ENCODE measurements around the gene CARMIL1. TPM values are rescaled to one million over a fixed set of nuclear protein-coding genes. Genes with fewer than 3 reads are reported as not detected.

CARMIL1 gene
- total RNA-seq, 2 experiments from 2014 or later = 3.9 to 4.7 TPM

DNA sequence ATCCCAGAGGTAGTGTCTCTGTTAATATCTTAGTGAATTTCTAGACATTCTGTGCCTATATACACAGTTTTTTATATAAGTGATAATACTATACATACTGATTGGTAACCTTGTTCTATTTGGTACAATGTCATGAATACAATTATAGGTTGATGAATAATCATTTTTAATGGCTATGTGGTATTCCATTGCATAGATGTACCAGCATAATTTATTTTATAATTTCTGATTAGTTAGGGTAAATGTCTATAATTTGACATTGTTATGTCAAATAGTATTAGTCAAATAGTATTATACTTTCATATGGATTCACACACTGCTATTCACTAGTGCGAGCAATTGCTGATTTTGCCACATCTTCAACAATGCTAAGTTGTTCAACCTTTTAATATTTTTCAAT lies 262.1 kb downstream of the CARMIL1 start:
- Mint-ChIP-seq H3K9me3 (no peaks in the 10 kb centered on the region), H3K27me3 (no peaks in the 10 kb centered on the region), H3K27ac (no peak overlapping the region), H3K4me3 (no peak overlapping the region), H3K36me3 (ENCODE audit: low read depth) (peaks cover 42% of the 10 kb centered on the region), H3K4me1 (ENCODE audit: low read depth) (no peaks in the 10 kb centered on the region)
- H3K4me3 ChIP-seq (ENCODE audit: low read length) = no peak overlapping the region
- intact Hi-C loops (cut with DNase I, micrococcal nuclease) = no loop called here
- H3K9me3 ChIP-seq (ENCODE audit: control insufficient read depth in 1 of 2, insufficient read depth in 1 of 2, low read length in 2 of 2) = no peaks in the 10 kb centered on the region
- CTCF ChIA-PET = no interaction called here
- no peak overlapping the region for H3K27ac ChIP-seq (ENCODE audit: low read depth in 1 of 2, low read length in 2 of 2)
- ATAC-seq (ENCODE audit: poor library complexity) (no peak), DNase-seq (no peak)
- H3K36me3 ChIP-seq (ENCODE audit: insufficient read depth, low read length) = no peaks in the 10 kb centered on the region
- TF ChIP-seq, protein P1, sequence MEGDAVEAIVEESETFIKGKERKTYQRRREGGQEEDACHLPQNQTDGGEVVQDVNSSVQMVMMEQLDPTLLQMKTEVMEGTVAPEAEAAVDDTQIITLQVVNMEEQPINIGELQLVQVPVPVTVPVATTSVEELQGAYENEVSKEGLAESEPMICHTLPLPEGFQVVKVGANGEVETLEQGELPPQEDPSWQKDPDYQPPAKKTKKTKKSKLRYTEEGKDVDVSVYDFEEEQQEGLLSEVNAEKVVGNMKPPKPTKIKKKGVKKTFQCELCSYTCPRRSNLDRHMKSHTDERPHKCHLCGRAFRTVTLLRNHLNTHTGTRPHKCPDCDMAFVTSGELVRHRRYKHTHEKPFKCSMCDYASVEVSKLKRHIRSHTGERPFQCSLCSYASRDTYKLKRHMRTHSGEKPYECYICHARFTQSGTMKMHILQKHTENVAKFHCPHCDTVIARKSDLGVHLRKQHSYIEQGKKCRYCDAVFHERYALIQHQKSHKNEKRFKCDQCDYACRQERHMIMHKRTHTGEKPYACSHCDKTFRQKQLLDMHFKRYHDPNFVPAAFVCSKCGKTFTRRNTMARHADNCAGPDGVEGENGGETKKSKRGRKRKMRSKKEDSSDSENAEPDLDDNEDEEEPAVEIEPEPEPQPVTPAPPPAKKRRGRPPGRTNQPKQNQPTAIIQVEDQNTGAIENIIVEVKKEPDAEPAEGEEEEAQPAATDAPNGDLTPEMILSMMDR (IDR thresholded peaks at IDR 0.05) = no peak
- H3K4me1 ChIP-seq (ENCODE audit: insufficient read depth, low read length) = no peaks in the 10 kb centered on the region
- POLR2A ChIA-PET = no interaction called here
- no peaks in the 10 kb centered on the region for H3K27me3 ChIP-seq (ENCODE audit: control insufficient read depth in 1 of 2, insufficient read depth in 2 of 2, low read length in 2 of 2)

DNA sequence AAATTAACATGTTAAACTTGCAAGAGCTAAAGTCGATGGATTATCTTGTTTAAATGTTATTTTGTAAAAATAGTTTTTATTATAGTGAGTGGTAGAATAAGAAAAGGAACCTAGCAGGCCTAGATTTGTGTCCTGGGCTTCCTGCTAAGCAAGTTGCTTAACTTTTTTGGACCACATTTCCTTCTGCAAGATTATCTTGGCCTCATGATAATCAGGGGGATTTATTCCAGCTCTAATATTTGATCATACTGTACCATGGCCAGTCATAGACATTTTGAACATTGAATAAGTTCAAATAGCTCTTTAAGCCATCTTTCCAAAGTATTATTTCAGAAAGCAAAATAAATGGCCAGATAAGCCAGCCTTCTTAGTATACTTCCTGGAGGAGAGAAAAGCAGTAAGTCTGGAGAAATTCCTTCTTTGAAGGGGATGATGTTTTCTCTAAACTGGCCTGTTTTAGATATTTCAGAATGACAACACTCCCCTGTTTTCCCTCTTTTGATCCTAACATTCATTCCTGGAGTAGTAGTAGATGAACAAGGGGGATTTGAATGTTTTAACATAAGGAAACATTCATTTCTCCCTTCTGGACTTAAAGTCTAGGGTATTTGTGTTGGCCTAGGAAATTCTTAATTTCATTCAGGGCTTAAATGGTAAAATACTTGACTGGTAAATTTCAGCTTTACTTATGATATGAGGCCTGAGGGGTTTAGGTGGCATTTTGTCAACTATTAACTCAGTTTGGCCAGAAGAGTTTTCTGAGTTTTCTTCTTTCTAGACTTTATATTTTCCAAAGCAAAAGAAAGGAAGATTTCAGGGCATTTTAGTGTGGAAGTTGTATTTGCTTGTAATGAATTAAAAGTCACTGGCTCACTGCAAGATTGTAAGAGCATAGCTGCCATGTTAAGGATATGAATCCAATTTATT lies 264.1 kb downstream of the CARMIL1 start:
- DNase-seq (no peak), ATAC-seq (ENCODE audit: poor library complexity) (no peak)
- H3K27ac Mint-ChIP-seq = no peak overlapping the region
- no peaks in the 10 kb centered on the region for H3K4me1 ChIP-seq (ENCODE audit: insufficient read depth, low read length)
- CTCF ChIA-PET = interaction anchor here (2.6 kb wide), 1 partner anchor 13 kb away, joined by 8 read pairs; no protein-coding TSS in a partner anchor
- H3K27ac ChIP-seq (ENCODE audit: low read depth in 1 of 2, low read length in 2 of 2) = no peak overlapping the region
- no peaks in the 10 kb centered on the region for H3K9me3 ChIP-seq (ENCODE audit: control insufficient read depth in 1 of 2, insufficient read depth in 1 of 2, low read length in 2 of 2)
- H3K4me1 Mint-ChIP-seq (ENCODE audit: low read depth) = no peaks in the 10 kb centered on the region
- H3K4me3 ChIP-seq (ENCODE audit: low read length) = no peak overlapping the region
- H3K36me3 Mint-ChIP-seq (ENCODE audit: low read depth) = peaks cover 30% of the 10 kb centered on the region
- H3K27me3 Mint-ChIP-seq = no peaks in the 10 kb centered on the region
- H3K27me3 ChIP-seq (ENCODE audit: control insufficient read depth in 1 of 2, insufficient read depth in 2 of 2, low read length in 2 of 2) = no peaks in the 10 kb centered on the region
- H3K4me3 Mint-ChIP-seq = no peak overlapping the region
- TF ChIP-seq, protein P1 (IDR thresholded peaks at IDR 0.05) = no peak
- POLR2A ChIA-PET = no interaction called here
- intact Hi-C loops (cut with DNase I, micrococcal nuclease) = no loop called here
- no peaks in the 10 kb centered on the region for H3K9me3 Mint-ChIP-seq
- no peaks in the 10 kb centered on the region for H3K36me3 ChIP-seq (ENCODE audit: insufficient read depth, low read length)

DNA sequence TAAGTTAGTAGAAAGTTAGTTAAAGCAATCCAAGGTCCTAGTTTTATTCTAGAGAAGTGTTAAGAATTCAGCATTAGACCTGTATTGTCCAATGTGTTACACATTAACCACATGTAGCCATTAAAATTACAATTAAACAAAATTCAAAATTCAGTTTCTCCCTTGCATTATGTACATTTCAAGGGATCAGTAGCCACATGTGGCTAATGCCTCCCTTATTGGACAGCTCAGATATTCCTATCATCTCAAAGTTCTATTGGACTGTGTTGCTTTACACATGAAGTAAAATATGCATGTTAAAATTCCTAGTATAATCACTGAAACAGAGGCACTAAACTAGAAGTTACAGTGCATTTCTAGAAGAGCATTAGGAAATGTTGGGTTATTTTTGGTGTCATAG lies 265.7 kb downstream of the CARMIL1 start:
- Mint-ChIP-seq H3K27ac (no peak overlapping the region), H3K27me3 (no peaks in the 10 kb centered on the region), H3K4me1 (ENCODE audit: low read depth) (no peaks in the 10 kb centered on the region), H3K36me3 (ENCODE audit: low read depth) (peaks cover 19% of the 10 kb centered on the region), H3K4me3 (no peak overlapping the region), H3K9me3 (no peaks in the 10 kb centered on the region)
- no peaks in the 10 kb centered on the region for H3K27me3 ChIP-seq (ENCODE audit: control insufficient read depth in 1 of 2, insufficient read depth in 2 of 2, low read length in 2 of 2)
- no peaks in the 10 kb centered on the region for H3K36me3 ChIP-seq (ENCODE audit: insufficient read depth, low read length)
- no peak for DNase-seq
- ATAC-seq (ENCODE audit: poor library complexity) = no peak
- no peak overlapping the region for H3K27ac ChIP-seq (ENCODE audit: low read depth in 1 of 2, low read length in 2 of 2)
- no peaks in the 10 kb centered on the region for H3K9me3 ChIP-seq (ENCODE audit: control insufficient read depth in 1 of 2, insufficient read depth in 1 of 2, low read length in 2 of 2)
- TF ChIP-seq, protein P1 (IDR thresholded peaks at IDR 0.05) = no peak
- no peak overlapping the region for H3K4me3 ChIP-seq (ENCODE audit: low read length)
- POLR2A ChIA-PET = no interaction called here
- CTCF ChIA-PET = interaction anchor here (2.6 kb wide), 1 partner anchor 11 kb away, joined by 8 read pairs; no protein-coding TSS in a partner anchor
- intact Hi-C loops (cut with DNase I, micrococcal nuclease) = no loop called here
- H3K4me1 ChIP-seq (ENCODE audit: insufficient read depth, low read length) = no peaks in the 10 kb centered on the region

All from CD4-positive, alpha-beta T cell (primary cell).